Psoas muscle (tissue), 8 donors: Measurements from ENCODE around the gene CEP250. TPM values are rescaled to one million over a fixed set of nuclear protein-coding genes. Genes with fewer than 3 reads are reported as not detected.

Experiments
- ATAC-seq, 4 donors: fragments of 200-7000 bp; cut with Tn5 transposase; one replicate each; pipeline ENCODE4 v1.9.1; 2020; ENCODE audit warnings: moderate library complexity in 3 of 4, mild to moderate bottlenecking in 2 of 4
- DNase-seq, 2 donors: peaks; one replicate each; pipeline ENCODE4 v3.0.0-alpha.2; 2020
- H3K27ac ChIP-seq: fragments of 200-600 bp; one replicate; pipeline ENCODE4 v1.8.0; 2022
- H3K27me3 ChIP-seq, 3 donors: fragments of 200-600 bp in 1 of 3; one replicate each; pipeline versions ENCODE4 v1.6.1 to v1.8.0; 2013 to 2022; ENCODE audit warnings: low read length in 2 of 3, mild to moderate bottlenecking in 2 of 3, moderate library complexity in 1 of 3; ENCODE audit not compliant: insufficient read depth in 3 of 3
- H3K36me3 ChIP-seq, 2 donors: fragments of 200-600 bp in 1 of 2; one replicate each; pipeline versions ENCODE4 v1.6.1 to v1.8.0; 2013 to 2022; ENCODE audit warnings: low read depth in 1 of 2, mild to moderate bottlenecking in 1 of 2, moderate library complexity in 1 of 2; ENCODE audit not compliant: insufficient read depth in 1 of 2
- H3K4me1 ChIP-seq: fragments of 200-600 bp; one replicate; pipeline ENCODE4 v1.8.0; 2022
- H3K4me3 ChIP-seq: fragments of 200-600 bp; one replicate; pipeline ENCODE4 v1.8.0; 2022; ENCODE audit warnings: mild to moderate bottlenecking
- H3K9me3 ChIP-seq: fragments of 200-600 bp; one replicate; pipeline ENCODE4 v1.8.0; 2022
- CTCF ChIP-seq: fragments of 200-600 bp; IDR thresholded peaks from one replicate; pipeline ENCODE4 v1.8.0; 2022; ENCODE audit warnings: antibody characterized with exemption
- WGBS, 3 donors: extraction: QIAGEN DNeasy Blood & Tissue Kit; methylation state at CpG; one replicate each; pipeline versions ENCODE4 v1.1.6 to v1.1.7; 2013; 5-methylcytosine and 5-hydroxymethylcytosine counted together
- intact Hi-C, 2 donors: fragments of 100-400 bp; cut with DNase I; formaldehyde crosslinking; loops; one replicate each; pipeline versions ENCODE4 v1.11.0 to v1.14.2; 2022
- polyA plus RNA-seq, 3 donors: library from polyadenylated mRNA; stranded (reverse); fragments of 200-250 nt; gene quantifications; one replicate each; pipeline ENCODE4 v1.2.3, GENCODE V29; 2013
- total RNA-seq, 4 donors: library from RNA; stranded (reverse); fragmentation: NEBNext Ultra II Directional in 2 of 4; extraction: Animal tissue kit (Norgen Biotek cat#: 25700) in 2 of 4; gene quantifications; one replicate each; pipeline versions ENCODE4 v1.2.1 to v1.2.4, GENCODE V29; 2021 to 2023
- donor health status: healthy with polysubstance abuse.
- donor health status: DM: no; HTN: no; CAD: no; lungs with moderate emphysema.
- donor health status: Bipolar disorder and iron deficiency.
- donor health status: healthy.
- donor health status: DM: yes; HTN: yes; CAD: no.
- donor health status: DM: no; HTN: no; CAD: no.
- donor health status: DM: no; HTN: no; CAD: no.
- donor health status: DM: yes; HTN: yes; CAD: no.

CEP250 gene
- total and polyA plus RNA-seq, 7 donors = 4.2 to 19.3 (median 17.0) TPM

- Histone ChIP-seq H3K9me3 (no peaks in the 10 kb centered on the region), H3K4me1 (peaks cover 22% of the 10 kb centered on the region), H3K27ac (no peak overlapping the region), H3K27me3 (no peaks in the 10 kb centered on the region), H3K4me3 (no peak overlapping the region), H3K36me3 (peaks cover 2 to 91% of the 10 kb centered on the region in 2 donors)
- WGBS, 3 donors = 95 to 98% (median 96%) methylated on average over 5 of the region's 5 CpGs
- no peak for TF ChIP-seq CTCF
- intact Hi-C loops = no loop called here
- no peak for DNase-seq
- ATAC-seq = no peak
Observed at GRCh38 chr20:35491823-35492222, 36.4 kb downstream of the CEP250 start.

GRCh38 chr20:35492352-35492751 lies 37.0 kb downstream of the CEP250 start:
- H3K4me3 ChIP-seq = no peak overlapping the region
- H3K9me3 ChIP-seq = no peaks in the 10 kb centered on the region
- WGBS, 3 donors = 96 to 98% (median 97%) methylated on average over 6 of the region's 6 CpGs
- peaks cover 0 to 88% of the 10 kb centered on the region in 2 donors for H3K36me3 ChIP-seq
- no peaks in the 10 kb centered on the region for H3K27me3 ChIP-seq
- intact Hi-C loops = no loop called here
- TF ChIP-seq CTCF = no peak
- no peak for DNase-seq
- no peak overlapping the region for H3K27ac ChIP-seq
- H3K4me1 ChIP-seq = peaks cover 27% of the 10 kb centered on the region
- ATAC-seq = no peak

- Histone ChIP-seq H3K27me3 (no peaks in the 10 kb centered on the region), H3K4me1 (peaks cover 30% of the 10 kb centered on the region), H3K27ac (peak overlapping the region; percentile 85), H3K36me3 (peaks cover 0 to 95% of the 10 kb centered on the region in 2 donors), H3K4me3 (no peak overlapping the region), H3K9me3 (no peaks in the 10 kb centered on the region)
- no peak for TF ChIP-seq CTCF
- ATAC-seq (no peak), DNase-seq (no peak)
- WGBS, 3 donors = 74 to 84% (median 81%) methylated on average over 3 of the region's 3 CpGs
- intact Hi-C loops = loop anchor here in 1 of 2 donors (5.0 kb wide), 1 partner anchor 34 kb away; no protein-coding TSS in a partner anchor
Observed at GRCh38 chr20:35496481-35496880, 41.1 kb downstream of the CEP250 start.

- no peak for TF ChIP-seq CTCF
- DNase-seq = no peak
- Histone ChIP-seq H3K36me3 (peaks cover 0 to 94% of the 10 kb centered on the region in 2 donors), H3K4me1 (peaks cover 30% of the 10 kb centered on the region), H3K9me3 (no peaks in the 10 kb centered on the region), H3K27ac (peak overlapping the region; percentile 85), H3K4me3 (peak overlapping the region; percentile 6), H3K27me3 (no peaks in the 10 kb centered on the region)
- intact Hi-C loops = loop anchor here in 1 of 2 donors (5.0 kb wide), 1 partner anchor 35 kb away; no protein-coding TSS in a partner anchor
- WGBS, 3 donors = 34 to 52% (median 35%) methylated on average over 5 of the region's 5 CpGs
- ATAC-seq = peak; percentile 37 to 72 (median 55)
Observed at GRCh38 chr20:35497320-35497719, 41.9 kb downstream of the CEP250 start.

- H3K36me3 ChIP-seq = peaks cover 0 to 94% of the 10 kb centered on the region in 2 donors
- peak overlapping the region; percentile 85 for H3K27ac ChIP-seq
- 21 to 38% (median 24%) methylated on average over 9 of the region's 9 CpGs for WGBS, 3 donors
Observed at GRCh38 chr20:35497780-35498189, 42.4 kb downstream of the CEP250 start.

More at GRCh38 chr20:35497780-35498189, 42.4 kb downstream of the CEP250 start:
- H3K4me1 ChIP-seq = peaks cover 30% of the 10 kb centered on the region
- no peak overlapping the region for H3K4me3 ChIP-seq
- H3K9me3 ChIP-seq = no peaks in the 10 kb centered on the region
- H3K27me3 ChIP-seq = no peaks in the 10 kb centered on the region
- intact Hi-C loops = loop anchor here in 1 of 2 donors (5.0 kb wide), 1 partner anchor 35 kb away; no protein-coding TSS in a partner anchor
- peak; percentile 38 for TF ChIP-seq CTCF
- ATAC-seq (peak; percentile 97 to 98 (median 98)), DNase-seq (peak; percentile 82 to 93)
